NCI-H1436 (cell line): Measurements from ENCODE around the gene KCNC2.

ENCODE experiments used
- DNase-seq: peaks from one replicate; lab custom pipeline; 2025; lab: John Stamatoyannopoulos, UW

The KCNC2 gene

GRCh38 chr12:75058228-75058627 is 151.4 kb downstream of the KCNC2 start:
- no peak for DNase-seq

- DNase-seq, result no peak
Observed at GRCh38 chr12:75048767-75049166, 160.9 kb downstream of the KCNC2 start.

GRCh38 chr12:75047885-75048525 is 161.6 kb downstream of the KCNC2 start:
- no peak for DNase-seq

GRCh38 chr12:75042125-75042524 is 167.5 kb downstream of the KCNC2 start:
- no peak for DNase-seq

- no peak for DNase-seq
Observed at GRCh38 chr12:75041472-75041871, 168.2 kb downstream of the KCNC2 start.

GRCh38 chr12:75020068-75020557 is 189.5 kb downstream of the KCNC2 start:
- no peak for DNase-seq

- no peak for DNase-seq
Observed at GRCh38 chr12:75011120-75011519, 198.5 kb downstream of the KCNC2 start.

GRCh38 chr12:75007133-75007532 is 202.5 kb downstream of the KCNC2 start:
- no peak for DNase-seq

GRCh38 chr12:75000120-75000519 is 209.5 kb downstream of the KCNC2 start:
- no peak for DNase-seq

- DNase-seq, result no peak
Observed at GRCh38 chr12:74999474-74999873, 210.2 kb downstream of the KCNC2 start.
